IMR-90 (cell line): ENCODE data around the gene SLAMF8.

Source experiments
- BHLHE40 ChIP-seq: fragments of 150-350 bp; IDR thresholded peaks from 2 replicates; pipeline ENCODE4 v1.6.1; 2016; ENCODE audit warnings: mild to moderate bottlenecking, low read depth, low read length
- FOS ChIP-seq: fragments of 150-350 bp; IDR thresholded peaks from 2 replicates; pipeline ENCODE4 v1.6.1; 2016; ENCODE audit warnings: low read depth, low read length
- MAFK ChIP-seq: IDR thresholded peaks from 2 replicates; pipeline ENCODE4 v1.6.1; 2012; ENCODE audit warnings: low read depth, low read length, improper control_type of control experiment
- MXI1 ChIP-seq: IDR thresholded peaks from 2 replicates; pipeline ENCODE4 v1.6.1; 2012; ENCODE audit warnings: low read depth, mild to moderate bottlenecking, low read length, moderate library complexity, borderline replicate concordance
- NFE2L2 ChIP-seq: fragments of 150-350 bp; IDR thresholded peaks from 2 replicates; pipeline ENCODE4 v1.6.1; 2016; ENCODE audit warnings: low read depth, mild to moderate bottlenecking, low read length
- POLR2A ChIP-seq: IDR thresholded peaks from 2 replicates; pipeline ENCODE4 v1.6.1; 2012; ENCODE audit warnings: mild to moderate bottlenecking, low read depth, low read length
- RAD21 ChIP-seq: IDR thresholded peaks from 2 replicates; pipeline ENCODE4 v1.6.1; 2012; ENCODE audit warnings: low read length, improper control_type of control experiment
- RCOR1 ChIP-seq: IDR thresholded peaks from 2 replicates; pipeline ENCODE4 v1.6.1; 2012; ENCODE audit warnings: mild to moderate bottlenecking, low read length, improper control_type of control experiment; ENCODE audit not compliant: insufficient replicate concordance
- RFX5 ChIP-seq: IDR thresholded peaks from 2 replicates; pipeline ENCODE4 v1.8.0; 2012; ENCODE audit warnings: low read depth, mild to moderate bottlenecking, low read length, moderate library complexity
- SMC3 ChIP-seq: fragments of 150-350 bp; IDR thresholded peaks from 2 replicates; pipeline ENCODE4 v1.6.1; 2016; ENCODE audit warnings: low read depth, mild to moderate bottlenecking, antibody characterized with exemption, low read length, moderate library complexity
- TF ChIP-seq, protein P1 (sequence below): conservative IDR thresholded peaks from 2 replicates; pipeline ENCODE4 v1.5.1; 2012; ENCODE audit warnings: mild to moderate bottlenecking, low read depth, low read length, improper control_type of control experiment
- TF ChIP-seq, protein P2 (sequence below): fragments of 150-350 bp; IDR thresholded peaks from 2 replicates; pipeline ENCODE4 v1.6.1; 2017; ENCODE audit warnings: mild to moderate bottlenecking, antibody characterized with exemption, low read length, low read depth
- TF ChIP-seq, protein P3 (sequence below): fragments of 150-350 bp; IDR thresholded peaks from 2 replicates; pipeline ENCODE4 v1.6.1; 2016; ENCODE audit warnings: low read depth, mild to moderate bottlenecking, low read length, moderate library complexity, borderline replicate concordance

DNA sequence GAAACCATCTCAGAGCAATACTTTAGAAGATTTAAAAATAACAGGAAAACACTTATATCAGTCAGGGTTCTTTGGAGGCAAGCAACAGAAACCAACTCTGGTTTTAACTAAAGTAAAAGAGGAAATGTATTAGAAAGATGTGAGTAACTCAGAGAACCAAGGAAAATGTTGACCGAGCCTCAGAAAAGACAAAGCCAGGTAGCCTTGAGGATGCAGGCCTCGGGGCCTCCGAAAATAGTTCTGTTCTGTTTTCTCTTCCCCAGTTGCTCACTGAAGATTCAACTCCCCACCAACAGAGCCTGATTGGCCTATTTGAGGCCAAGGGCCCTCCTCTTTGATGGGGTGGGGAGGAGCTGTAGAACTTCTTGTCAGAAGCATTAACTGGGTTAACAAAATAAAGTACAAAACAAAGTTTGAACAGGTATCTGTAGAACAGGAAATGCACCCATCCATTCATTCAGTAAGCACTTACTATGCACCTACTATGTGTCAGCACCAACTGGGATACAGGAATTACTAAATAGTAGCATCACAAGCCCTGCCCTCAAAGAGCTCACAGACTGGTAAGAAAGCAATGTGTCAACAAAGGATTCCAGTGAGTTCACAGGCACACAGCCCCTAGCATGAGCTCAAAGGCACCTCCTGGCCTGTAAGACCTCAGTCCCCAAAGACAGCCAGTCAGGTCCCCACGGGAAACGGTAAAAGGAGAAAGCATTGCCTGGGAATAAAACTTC lies 12.6 kb downstream of the SLAMF8 start:
- TF ChIP-seq POLR2A (no peak), RFX5 (no peak), RAD21 (no peak), MXI1 (no peak), NFE2L2 (no peak), RCOR1 (no peak), FOS (no peak), SMC3 (no peak), MAFK (no peak), BHLHE40 (no peak)
- TF ChIP-seq, protein P1, sequence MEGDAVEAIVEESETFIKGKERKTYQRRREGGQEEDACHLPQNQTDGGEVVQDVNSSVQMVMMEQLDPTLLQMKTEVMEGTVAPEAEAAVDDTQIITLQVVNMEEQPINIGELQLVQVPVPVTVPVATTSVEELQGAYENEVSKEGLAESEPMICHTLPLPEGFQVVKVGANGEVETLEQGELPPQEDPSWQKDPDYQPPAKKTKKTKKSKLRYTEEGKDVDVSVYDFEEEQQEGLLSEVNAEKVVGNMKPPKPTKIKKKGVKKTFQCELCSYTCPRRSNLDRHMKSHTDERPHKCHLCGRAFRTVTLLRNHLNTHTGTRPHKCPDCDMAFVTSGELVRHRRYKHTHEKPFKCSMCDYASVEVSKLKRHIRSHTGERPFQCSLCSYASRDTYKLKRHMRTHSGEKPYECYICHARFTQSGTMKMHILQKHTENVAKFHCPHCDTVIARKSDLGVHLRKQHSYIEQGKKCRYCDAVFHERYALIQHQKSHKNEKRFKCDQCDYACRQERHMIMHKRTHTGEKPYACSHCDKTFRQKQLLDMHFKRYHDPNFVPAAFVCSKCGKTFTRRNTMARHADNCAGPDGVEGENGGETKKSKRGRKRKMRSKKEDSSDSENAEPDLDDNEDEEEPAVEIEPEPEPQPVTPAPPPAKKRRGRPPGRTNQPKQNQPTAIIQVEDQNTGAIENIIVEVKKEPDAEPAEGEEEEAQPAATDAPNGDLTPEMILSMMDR, result no peak
- TF ChIP-seq, protein P2, sequence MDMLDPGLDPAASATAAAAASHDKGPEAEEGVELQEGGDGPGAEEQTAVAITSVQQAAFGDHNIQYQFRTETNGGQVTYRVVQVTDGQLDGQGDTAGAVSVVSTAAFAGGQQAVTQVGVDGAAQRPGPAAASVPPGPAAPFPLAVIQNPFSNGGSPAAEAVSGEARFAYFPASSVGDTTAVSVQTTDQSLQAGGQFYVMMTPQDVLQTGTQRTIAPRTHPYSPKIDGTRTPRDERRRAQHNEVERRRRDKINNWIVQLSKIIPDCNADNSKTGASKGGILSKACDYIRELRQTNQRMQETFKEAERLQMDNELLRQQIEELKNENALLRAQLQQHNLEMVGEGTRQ, result no peak
- TF ChIP-seq, protein P3, sequence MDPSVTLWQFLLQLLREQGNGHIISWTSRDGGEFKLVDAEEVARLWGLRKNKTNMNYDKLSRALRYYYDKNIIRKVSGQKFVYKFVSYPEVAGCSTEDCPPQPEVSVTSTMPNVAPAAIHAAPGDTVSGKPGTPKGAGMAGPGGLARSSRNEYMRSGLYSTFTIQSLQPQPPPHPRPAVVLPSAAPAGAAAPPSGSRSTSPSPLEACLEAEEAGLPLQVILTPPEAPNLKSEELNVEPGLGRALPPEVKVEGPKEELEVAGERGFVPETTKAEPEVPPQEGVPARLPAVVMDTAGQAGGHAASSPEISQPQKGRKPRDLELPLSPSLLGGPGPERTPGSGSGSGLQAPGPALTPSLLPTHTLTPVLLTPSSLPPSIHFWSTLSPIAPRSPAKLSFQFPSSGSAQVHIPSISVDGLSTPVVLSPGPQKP, result no peak
